Astrocyte (in vitro differentiated cells and primary cell): ENCODE data around the gene XBP1. TPM values are rescaled to one million over a fixed set of nuclear protein-coding genes. Genes with fewer than 3 reads are reported as not detected.

ENCODE experiments used
- DNase-seq: peaks from one replicate; pipeline ENCODE4 v3.0.0-alpha.2; 2010; ENCODE audit warnings: low read depth
- FAIRE-seq: peaks from 2 replicates; lab custom pipeline; 2011; peaks lifted over from hg19 to GRCh38; lab: Jason Lieb, UNC
- H2AFZ ChIP-seq: 2 replicates; pipeline ENCODE4 v1.6.0; 2012; ENCODE audit warnings: low read depth, low read length, inconsistent platforms
- H3K27ac ChIP-seq: 2 replicates; pipeline ENCODE4 v1.5.1; 2011; ENCODE audit warnings: low read depth, low read length, inconsistent platforms
- H3K27me3 ChIP-seq: 2 replicates; pipeline ENCODE4 v1.6.0; 2011; ENCODE audit warnings: low read length, inconsistent platforms; ENCODE audit not compliant: insufficient read depth
- H3K36me3 ChIP-seq: 2 replicates; pipeline ENCODE4 v1.5.1; 2011; ENCODE audit warnings: low read length, inconsistent platforms; ENCODE audit not compliant: insufficient read depth
- H3K4me1 ChIP-seq: 2 replicates; pipeline ENCODE4 v1.5.1; 2011; ENCODE audit warnings: low read length, inconsistent platforms; ENCODE audit not compliant: insufficient read depth
- H3K4me2 ChIP-seq: 2 replicates; pipeline ENCODE4 v1.6.0; 2012; ENCODE audit warnings: low read length, inconsistent platforms
- H3K4me3 ChIP-seq: 2 replicates; pipeline ENCODE4 v1.5.1; 2011; ENCODE audit warnings: low read depth, mild to moderate bottlenecking, low read length, inconsistent platforms; ENCODE audit not compliant: insufficient read depth
- H3K79me2 ChIP-seq: 2 replicates; pipeline ENCODE4 v1.6.0; 2012; ENCODE audit warnings: mild to moderate bottlenecking, low read length, inconsistent platforms; ENCODE audit not compliant: insufficient read depth
- H3K9ac ChIP-seq: 2 replicates; pipeline ENCODE4 v1.6.0; 2012; ENCODE audit warnings: mild to moderate bottlenecking, low read length, inconsistent platforms
- H3K9me3 ChIP-seq: 2 replicates; pipeline ENCODE4 v1.5.1; 2012; ENCODE audit warnings: low read depth, mild to moderate bottlenecking, low read length, inconsistent platforms; ENCODE audit not compliant: insufficient read depth
- H4K20me1 ChIP-seq: 2 replicates; pipeline ENCODE4 v1.6.0; 2012; ENCODE audit warnings: low read length, inconsistent platforms; ENCODE audit not compliant: insufficient read depth
- H3K27ac Mint-ChIP-seq: one replicate; pipeline ENCODE4 v1.8.0; 2021; ENCODE audit warnings: mild to moderate bottlenecking, mixed read lengths; ENCODE audit not compliant: unreplicated experiment
- H3K27me3 Mint-ChIP-seq: one replicate; pipeline ENCODE4 v1.8.0; 2021; ENCODE audit warnings: low read depth, mixed read lengths; ENCODE audit not compliant: unreplicated experiment
- H3K36me3 Mint-ChIP-seq: one replicate; pipeline ENCODE4 v1.8.0; 2021; ENCODE audit warnings: low read depth, mixed read lengths; ENCODE audit not compliant: unreplicated experiment
- H3K4me1 Mint-ChIP-seq: one replicate; pipeline ENCODE4 v1.8.0; 2021; ENCODE audit warnings: low read depth, mixed read lengths; ENCODE audit not compliant: unreplicated experiment
- H3K4me3 Mint-ChIP-seq: one replicate; pipeline ENCODE4 v1.8.0; 2021; ENCODE audit warnings: mild to moderate bottlenecking, moderate library complexity, mixed read lengths; ENCODE audit not compliant: unreplicated experiment
- H3K9me3 Mint-ChIP-seq: one replicate; pipeline ENCODE4 v1.8.0; 2021; ENCODE audit warnings: mild to moderate bottlenecking, mixed read lengths; ENCODE audit not compliant: unreplicated experiment
- EZH2 ChIP-seq: IDR thresholded peaks from 2 replicates; pipeline ENCODE4 v1.6.1; 2012; ENCODE audit warnings: mild to moderate bottlenecking, low read length, inconsistent platforms; ENCODE audit not compliant: insufficient read depth
- total RNA-seq: library from RNA; stranded (reverse); gene quantifications from 2 replicates; pipeline ENCODE4 v1.2.1, GENCODE V29; 2021
- TF ChIP-seq, protein P1 (sequence below): IDR thresholded peaks from 2 replicates; pipeline ENCODE4 v1.5.1; 2011; ENCODE audit warnings: low read depth, mild to moderate bottlenecking, inconsistent platforms, low read length, moderate library complexity; ENCODE audit not compliant: insufficient read depth

Gene XBP1
- total RNA-seq, 1 donor from 2014 or later, result 142 TPM

DNA sequence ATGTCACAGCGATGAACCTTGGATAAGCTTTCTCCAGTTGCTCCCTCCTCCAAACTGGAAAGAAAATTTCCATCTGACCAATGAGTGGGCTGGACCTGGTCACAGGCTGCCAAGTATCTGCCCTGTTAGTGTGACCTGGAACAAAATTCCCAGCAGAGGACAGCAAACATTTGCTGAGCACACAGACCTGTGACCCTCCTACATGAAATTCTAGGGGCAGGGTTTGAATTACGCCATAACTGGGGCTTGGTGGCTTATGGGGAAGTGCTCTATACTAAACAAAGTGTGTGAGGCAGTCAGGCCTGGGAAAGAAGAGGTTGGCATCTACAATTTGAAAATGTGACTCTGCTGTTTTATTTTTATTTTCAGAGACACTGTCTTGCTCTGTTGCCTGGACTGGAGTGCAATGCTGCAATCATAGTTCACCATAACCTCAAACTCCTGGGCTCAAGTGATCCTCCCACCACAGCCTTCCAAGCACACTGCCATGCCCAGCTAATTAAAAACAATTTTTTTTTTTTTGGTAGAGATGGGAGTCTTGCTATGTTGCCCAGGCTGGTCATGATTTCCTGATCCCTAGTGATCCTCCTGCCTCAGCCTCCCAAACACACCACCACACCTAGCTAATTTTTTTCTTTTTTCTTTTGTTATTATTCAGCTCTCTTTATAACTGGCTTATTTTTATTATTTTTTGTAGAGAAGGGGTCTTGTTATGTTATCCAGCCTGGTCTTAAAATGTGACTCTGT is 13.6 kb upstream of the XBP1 start:
- Histone ChIP-seq H4K20me1 (no peaks in the 10 kb centered on the region), H3K27me3 (no peaks in the 10 kb centered on the region), H3K27ac (no peak overlapping the region), H2AFZ (no peak overlapping the region), H3K36me3 (no peaks in the 10 kb centered on the region), H3K4me1 (no peaks in the 10 kb centered on the region), H3K4me3 (no peak overlapping the region), H3K4me2 (no peak overlapping the region), H3K9ac (no peak overlapping the region), H3K79me2 (no peaks in the 10 kb centered on the region), H3K9me3 (no peaks in the 10 kb centered on the region)
- Mint-ChIP-seq H3K9me3 (no peaks in the 10 kb centered on the region), H3K4me1 (no peaks in the 10 kb centered on the region), H3K27me3 (peaks cover 2% of the 10 kb centered on the region), H3K4me3 (no peak overlapping the region), H3K36me3 (no peaks in the 10 kb centered on the region), H3K27ac (no peak overlapping the region)
- DNase-seq (no peak), FAIRE-seq (no peak)
- TF ChIP-seq EZH2, result no peak
- TF ChIP-seq, protein P1, sequence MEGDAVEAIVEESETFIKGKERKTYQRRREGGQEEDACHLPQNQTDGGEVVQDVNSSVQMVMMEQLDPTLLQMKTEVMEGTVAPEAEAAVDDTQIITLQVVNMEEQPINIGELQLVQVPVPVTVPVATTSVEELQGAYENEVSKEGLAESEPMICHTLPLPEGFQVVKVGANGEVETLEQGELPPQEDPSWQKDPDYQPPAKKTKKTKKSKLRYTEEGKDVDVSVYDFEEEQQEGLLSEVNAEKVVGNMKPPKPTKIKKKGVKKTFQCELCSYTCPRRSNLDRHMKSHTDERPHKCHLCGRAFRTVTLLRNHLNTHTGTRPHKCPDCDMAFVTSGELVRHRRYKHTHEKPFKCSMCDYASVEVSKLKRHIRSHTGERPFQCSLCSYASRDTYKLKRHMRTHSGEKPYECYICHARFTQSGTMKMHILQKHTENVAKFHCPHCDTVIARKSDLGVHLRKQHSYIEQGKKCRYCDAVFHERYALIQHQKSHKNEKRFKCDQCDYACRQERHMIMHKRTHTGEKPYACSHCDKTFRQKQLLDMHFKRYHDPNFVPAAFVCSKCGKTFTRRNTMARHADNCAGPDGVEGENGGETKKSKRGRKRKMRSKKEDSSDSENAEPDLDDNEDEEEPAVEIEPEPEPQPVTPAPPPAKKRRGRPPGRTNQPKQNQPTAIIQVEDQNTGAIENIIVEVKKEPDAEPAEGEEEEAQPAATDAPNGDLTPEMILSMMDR, result no peak

DNA sequence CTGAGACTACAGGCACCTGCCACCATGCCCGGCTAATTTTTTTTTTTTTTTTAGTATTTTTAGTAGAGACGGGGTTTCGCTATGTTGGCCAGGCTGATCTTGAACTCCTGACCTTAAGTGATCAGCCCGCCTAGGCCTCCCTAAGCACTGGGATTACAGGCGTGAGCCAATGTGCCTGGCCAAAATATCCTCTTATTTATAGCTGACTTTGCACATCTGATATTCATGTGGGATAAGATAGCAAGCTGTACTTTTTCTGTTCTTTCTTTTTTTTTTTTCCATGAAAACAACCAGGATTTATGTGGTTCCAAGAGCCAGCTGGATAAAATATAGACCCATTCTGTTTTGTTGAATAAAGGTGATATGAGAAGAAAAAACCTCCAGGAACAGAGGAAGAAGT is 12.1 kb upstream of the XBP1 start:
- Histone ChIP-seq H3K4me2 (no peak overlapping the region), H3K4me1 (no peaks in the 10 kb centered on the region), H3K9me3 (no peaks in the 10 kb centered on the region), H3K9ac (no peak overlapping the region), H3K36me3 (no peaks in the 10 kb centered on the region), H3K79me2 (peaks cover 2% of the 10 kb centered on the region), H3K27ac (no peak overlapping the region), H4K20me1 (no peaks in the 10 kb centered on the region), H3K4me3 (no peak overlapping the region), H3K27me3 (no peaks in the 10 kb centered on the region), H2AFZ (no peak overlapping the region)
- Mint-ChIP-seq H3K36me3 (no peaks in the 10 kb centered on the region), H3K27ac (no peak overlapping the region), H3K4me1 (no peaks in the 10 kb centered on the region), H3K4me3 (no peak overlapping the region), H3K27me3 (no peaks in the 10 kb centered on the region), H3K9me3 (no peaks in the 10 kb centered on the region)
- FAIRE-seq, result no peak
- DNase-seq, result no peak
- TF ChIP-seq, protein P1, result no peak
- TF ChIP-seq EZH2, result no peak

DNA sequence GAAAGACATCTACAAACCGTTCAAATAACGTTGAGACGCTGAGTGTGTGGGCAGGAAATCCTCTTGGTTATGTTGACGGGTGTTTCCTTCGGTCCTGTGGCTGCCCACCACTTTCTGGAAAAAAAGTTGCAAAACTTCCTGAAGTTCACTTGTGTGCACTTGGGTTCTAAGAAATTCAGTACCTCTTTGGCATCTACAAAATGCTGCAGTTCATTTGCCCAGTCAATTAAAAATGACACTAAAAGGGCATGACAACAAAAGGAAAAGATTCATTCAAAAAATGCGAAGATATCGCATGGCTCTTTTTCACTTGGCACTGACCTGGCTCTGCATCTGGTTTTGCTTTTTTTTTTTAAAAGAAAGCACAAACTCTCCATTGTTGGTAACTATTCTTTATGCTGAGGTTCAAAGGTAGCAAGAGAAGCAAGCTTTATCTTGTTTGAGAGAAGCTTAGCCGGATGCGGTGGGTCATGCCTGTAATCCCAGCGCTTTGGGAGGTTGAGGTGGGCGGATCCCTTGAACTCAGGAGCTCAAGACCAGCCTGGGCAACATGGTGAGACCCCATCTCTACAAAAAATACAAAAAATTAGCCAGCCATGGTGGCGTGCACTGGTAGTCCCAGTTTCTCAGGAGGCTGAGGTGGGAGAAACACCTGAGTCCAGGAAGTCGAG is 10.6 kb upstream of the XBP1 start:
- FAIRE-seq, result no peak

More for the DNA sequence above, 10.6 kb upstream of the XBP1 start:
- Mint-ChIP-seq H3K27me3 (no peaks in the 10 kb centered on the region), H3K36me3 (no peaks in the 10 kb centered on the region), H3K4me1 (no peaks in the 10 kb centered on the region), H3K27ac (no peak overlapping the region), H3K4me3 (no peak overlapping the region), H3K9me3 (no peaks in the 10 kb centered on the region)
- no peaks in the 10 kb centered on the region for H3K27me3 ChIP-seq
- H3K27ac ChIP-seq, result no peak overlapping the region
- H3K79me2 ChIP-seq, result peaks cover 2% of the 10 kb centered on the region
- no peak overlapping the region for H3K4me2 ChIP-seq
- DNase-seq, result no peak
- H3K4me3 ChIP-seq, result no peak overlapping the region
- no peaks in the 10 kb centered on the region for H3K36me3 ChIP-seq
- H3K4me1 ChIP-seq, result no peaks in the 10 kb centered on the region
- H3K9ac ChIP-seq, result no peak overlapping the region
- TF ChIP-seq EZH2, result no peak
- TF ChIP-seq, protein P1, result no peak
- no peak overlapping the region for H2AFZ ChIP-seq
- H3K9me3 ChIP-seq, result no peaks in the 10 kb centered on the region
- H4K20me1 ChIP-seq, result no peaks in the 10 kb centered on the region
